RPMI7951 (cell line): ENCODE results near the gene GPLD1. TPM values are rescaled to one million over a fixed set of nuclear protein-coding genes. Genes with fewer than 3 reads are reported as not detected.
"Not testable (repeated sequence)": the region's sequence is repeated elsewhere in the genome, so short reads cannot be mapped to it uniquely, and the experiment has no call there.

Experiments
- DNase-seq: peaks from one replicate; pipeline ENCODE4 v3.0.0-alpha.2; 2012; ENCODE audit warnings: low read depth
- total RNA-seq: library from RNA; depleted of rRNA; stranded (reverse); fragments of >200 nt; shearing (Covaris generic); gene quantifications from 2 replicates; pipeline ENCODE4 v1.2.3, GENCODE V29; 2014; rRNA removed

Gene GPLD1
- total RNA-seq, 1 experiment from 2014 or later: not detected

- DNase-seq: not testable (repeated sequence)
Observed at GRCh38 chr6:24382891-24383494, 106.4 kb downstream of the GPLD1 start.

- no peak for DNase-seq
Observed at GRCh38 chr6:24382220-24382540, 107.2 kb downstream of the GPLD1 start.

- DNase-seq: no peak
Observed at GRCh38 chr6:24381476-24382219, 107.7 kb downstream of the GPLD1 start.

- DNase-seq: no peak
Observed at GRCh38 chr6:24378473-24379097, 110.8 kb downstream of the GPLD1 start.

Other genes starting within 250 kb of the GPLD1 start
- under 0.01 TPM in 1 of 2 replicates, not detected in the other for gene DCDC2, start 131.5 kb downstream of the GPLD1 start, total RNA-seq
- gene MRS2, start 86.6 kb downstream of the GPLD1 start, total RNA-seq: 24.4 and 26.5 TPM in 2 replicates
- under 0.01 and 0.68 TPM in 2 replicates for gene ALDH5A1, start 5.4 kb upstream of the GPLD1 start, total RNA-seq
- gene KIAA0319, start 156.6 kb upstream of the GPLD1 start, total RNA-seq: not detected in 2 replicates
- 19.7 and 30.0 TPM in 2 replicates for gene TDP2, start 177.3 kb upstream of the GPLD1 start, total RNA-seq
- 7.9 and 9.3 TPM in 2 replicates for gene ACOT13, start 177.5 kb upstream of the GPLD1 start, total RNA-seq
- gene C6orf62, start 229.6 kb upstream of the GPLD1 start, total RNA-seq: 96.1 and 105 TPM in 2 replicates